HUES6 (cell line): ENCODE results near the gene COL21A1.

Source experiments
- H3K27ac ChIP-seq: 2 replicates; pipeline ENCODE4 v1.7.0; 2013; ENCODE audit warnings: low read depth, mild to moderate bottlenecking, low read length, inconsistent platforms
- H3K27me3 ChIP-seq: 2 replicates; pipeline ENCODE4 v1.6.1; 2013; ENCODE audit warnings: low read length; ENCODE audit not compliant: control insufficient read depth, insufficient read depth
- H3K36me3 ChIP-seq: 2 replicates; pipeline ENCODE4 v1.6.1; 2013; ENCODE audit warnings: low read length; ENCODE audit not compliant: control insufficient read depth, insufficient read depth
- H3K4me1 ChIP-seq: 2 replicates; pipeline ENCODE4 v1.6.1; 2013; ENCODE audit warnings: low read length; ENCODE audit not compliant: control insufficient read depth, insufficient read depth
- H3K4me3 ChIP-seq: 2 replicates; pipeline ENCODE4 v1.5.1; 2013; ENCODE audit warnings: low read depth, low read length
- H3K9ac ChIP-seq: one replicate; pipeline ENCODE4 v1.6.1; 2013; ENCODE audit warnings: mild to moderate bottlenecking, low read length
- H3K9me3 ChIP-seq: 2 replicates; pipeline ENCODE4 v1.6.1; 2013; ENCODE audit warnings: low read depth, low read length; ENCODE audit not compliant: control insufficient read depth, insufficient read depth

The COL21A1 gene

GRCh38 chr6:56246881-56247653, at the start of gene COL21A1:
TSS of gene COL21A1 (minus strand) at chr6:56247580. CDS start at chr6:56182618, 64,962 bp downstream.
- H3K27me3 ChIP-seq, result peaks cover 12% of the 10 kb centered on the region
- H3K4me1 ChIP-seq, result peaks cover 22% of the 10 kb centered on the region
- peak within 1 kb of the TSS; percentile 70 for H3K9ac ChIP-seq
- peak within 1 kb of the TSS; percentile 58 for H3K4me3 ChIP-seq
- no peaks in the 10 kb centered on the region for H3K36me3 ChIP-seq
- no peaks in the 10 kb centered on the region for H3K9me3 ChIP-seq
- peak within 1 kb of the TSS; percentile 37; the same call in 1 of the 2 replicates for H3K27ac ChIP-seq

DNA sequence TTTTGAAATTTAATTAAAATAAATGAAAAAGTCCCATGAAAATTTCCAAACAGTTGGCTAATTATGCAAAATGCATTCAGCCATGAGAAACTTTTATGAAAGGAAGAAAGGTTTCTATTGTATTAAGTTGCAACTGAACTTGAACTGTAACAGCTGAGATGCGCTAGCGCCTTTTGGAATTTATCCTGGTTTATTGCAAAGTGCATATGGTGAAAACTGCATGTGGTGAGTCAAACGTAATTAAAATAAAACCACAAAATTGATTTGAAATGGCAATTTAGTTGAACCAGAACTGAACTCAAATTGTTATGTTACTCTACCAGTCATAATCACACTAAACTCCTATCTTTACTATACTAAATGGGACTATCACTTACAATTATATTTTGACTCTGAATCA, 46.4 kb upstream of the COL21A1 start:
- Histone ChIP-seq H3K27ac (no peak overlapping the region), H3K27me3 (no peaks in the 10 kb centered on the region), H3K36me3 (no peaks in the 10 kb centered on the region), H3K4me1 (no peaks in the 10 kb centered on the region), H3K4me3 (no peak overlapping the region), H3K9me3 (no peaks in the 10 kb centered on the region), H3K9ac (no peak overlapping the region)

DNA sequence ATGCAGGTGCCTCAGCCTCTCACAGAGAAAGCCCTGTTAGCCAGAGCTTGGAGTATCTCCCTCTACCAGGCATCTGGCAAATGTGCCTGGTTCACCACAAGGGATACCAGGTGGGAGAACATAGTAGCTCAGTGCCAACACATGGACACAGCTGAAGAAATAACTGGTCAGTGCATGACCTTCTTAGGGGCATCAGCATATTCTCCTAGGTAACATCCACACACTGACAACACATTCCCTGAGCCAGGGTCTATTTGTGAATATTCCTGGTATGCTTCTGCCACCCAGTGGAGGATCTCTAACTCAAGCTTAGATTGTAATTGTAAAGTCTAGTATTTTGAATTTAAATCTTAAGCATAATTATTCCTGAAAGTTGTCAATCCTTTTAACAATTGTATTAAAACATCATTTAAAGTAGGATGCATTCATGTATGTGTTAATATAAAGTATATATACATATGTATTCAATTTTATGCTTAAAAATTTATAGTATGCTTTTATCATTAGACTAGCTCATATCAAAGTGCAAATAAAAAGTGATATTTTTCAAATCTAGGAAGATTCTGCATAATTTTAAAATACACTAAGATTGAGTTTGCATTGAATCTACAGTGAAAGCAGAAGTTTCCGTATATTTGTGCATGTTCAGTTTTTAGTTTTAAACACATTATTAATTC, 45.3 kb upstream of the COL21A1 start:
- Histone ChIP-seq H3K36me3 (no peaks in the 10 kb centered on the region), H3K9me3 (no peaks in the 10 kb centered on the region), H3K4me3 (no peak overlapping the region), H3K27me3 (no peaks in the 10 kb centered on the region), H3K9ac (no peak overlapping the region), H3K27ac (no peak overlapping the region), H3K4me1 (no peaks in the 10 kb centered on the region)

GRCh38 chr6:56291302-56291917, 44.0 kb upstream of the COL21A1 start:
- Histone ChIP-seq H3K4me1 (no peaks in the 10 kb centered on the region), H3K27ac (no peak overlapping the region), H3K9me3 (no peaks in the 10 kb centered on the region), H3K27me3 (no peaks in the 10 kb centered on the region), H3K4me3 (no peak overlapping the region), H3K9ac (no peak overlapping the region), H3K36me3 (no peaks in the 10 kb centered on the region)

DNA sequence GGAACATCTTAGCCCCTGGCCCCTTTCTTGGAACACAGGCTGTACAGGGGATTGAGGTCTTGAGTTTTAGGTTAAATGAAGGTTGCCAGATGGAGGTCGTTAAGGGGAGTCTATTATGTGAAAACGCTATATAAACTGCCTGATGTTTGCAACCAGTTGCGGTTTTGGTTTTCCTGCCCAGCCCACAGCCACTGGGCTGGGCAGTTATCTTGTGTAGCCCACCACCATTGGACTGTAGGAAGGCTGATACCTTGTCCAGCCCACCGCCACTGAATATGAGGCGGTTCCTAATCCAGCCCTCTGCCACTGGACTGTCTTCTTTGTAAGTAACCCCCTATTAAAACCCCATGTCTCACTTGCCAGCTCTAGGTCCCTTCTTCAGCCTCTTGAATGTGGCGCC, 42.3 kb upstream of the COL21A1 start:
- no peaks in the 10 kb centered on the region for H3K9me3 ChIP-seq

GRCh38 chr6:56288347-56288746, 41.0 kb upstream of the COL21A1 start:
- no peak overlapping the region for H3K9ac ChIP-seq

More for the DNA sequence above, 42.3 kb upstream of the COL21A1 start:
- no peak overlapping the region for H3K27ac ChIP-seq
- H3K9ac ChIP-seq, result no peak overlapping the region
- H3K4me3 ChIP-seq, result no peak overlapping the region
- no peaks in the 10 kb centered on the region for H3K36me3 ChIP-seq
- no peaks in the 10 kb centered on the region for H3K27me3 ChIP-seq
- no peaks in the 10 kb centered on the region for H3K4me1 ChIP-seq

DNA sequence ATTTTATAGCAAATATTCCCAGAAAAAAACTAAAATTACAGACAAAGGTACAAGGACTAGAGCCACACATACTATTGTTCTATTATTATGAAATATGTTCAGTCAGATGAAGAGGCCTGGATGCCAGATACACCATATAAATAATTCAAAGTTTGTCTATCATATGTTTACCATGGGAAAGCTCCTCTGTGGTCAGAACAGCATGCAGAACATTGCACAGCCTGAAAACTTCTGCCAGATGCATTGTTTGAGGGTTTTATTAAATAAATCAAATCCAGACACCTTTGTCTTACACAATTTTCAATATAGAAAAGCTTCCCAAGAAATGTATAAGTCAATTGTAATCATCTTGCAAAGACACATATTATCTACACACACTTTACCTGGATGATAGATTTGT, 35.0 kb upstream of the COL21A1 start:
- Histone ChIP-seq H3K36me3 (no peaks in the 10 kb centered on the region), H3K27ac (no peak overlapping the region), H3K4me1 (peaks cover 8% of the 10 kb centered on the region), H3K4me3 (no peak overlapping the region), H3K27me3 (no peaks in the 10 kb centered on the region), H3K9me3 (no peaks in the 10 kb centered on the region), H3K9ac (no peak overlapping the region)

More at GRCh38 chr6:56288347-56288746, 41.0 kb upstream of the COL21A1 start:
- Histone ChIP-seq H3K36me3 (no peaks in the 10 kb centered on the region), H3K9me3 (no peaks in the 10 kb centered on the region), H3K4me1 (no peaks in the 10 kb centered on the region), H3K4me3 (no peak overlapping the region), H3K27ac (no peak overlapping the region), H3K27me3 (no peaks in the 10 kb centered on the region)

GRCh38 chr6:56280126-56280525, 32.7 kb upstream of the COL21A1 start:
- H3K27ac ChIP-seq, result no peak overlapping the region
- H3K4me1 ChIP-seq, result peaks cover 8% of the 10 kb centered on the region
- H3K27me3 ChIP-seq, result no peaks in the 10 kb centered on the region
- H3K4me3 ChIP-seq, result no peak overlapping the region
- no peak overlapping the region for H3K9ac ChIP-seq
- H3K36me3 ChIP-seq, result no peaks in the 10 kb centered on the region
- H3K9me3 ChIP-seq, result no peaks in the 10 kb centered on the region

- no peaks in the 10 kb centered on the region for H3K36me3 ChIP-seq
- no peak overlapping the region for H3K27ac ChIP-seq
- no peak overlapping the region for H3K9ac ChIP-seq
- H3K4me3 ChIP-seq, result no peak overlapping the region
- peaks cover 2% of the 10 kb centered on the region; the same call in 1 of the 2 replicates for H3K9me3 ChIP-seq
- H3K27me3 ChIP-seq, result no peaks in the 10 kb centered on the region
- peaks cover 8% of the 10 kb centered on the region for H3K4me1 ChIP-seq
Observed at GRCh38 chr6:56279331-56280080, 32.1 kb upstream of the COL21A1 start.

DNA sequence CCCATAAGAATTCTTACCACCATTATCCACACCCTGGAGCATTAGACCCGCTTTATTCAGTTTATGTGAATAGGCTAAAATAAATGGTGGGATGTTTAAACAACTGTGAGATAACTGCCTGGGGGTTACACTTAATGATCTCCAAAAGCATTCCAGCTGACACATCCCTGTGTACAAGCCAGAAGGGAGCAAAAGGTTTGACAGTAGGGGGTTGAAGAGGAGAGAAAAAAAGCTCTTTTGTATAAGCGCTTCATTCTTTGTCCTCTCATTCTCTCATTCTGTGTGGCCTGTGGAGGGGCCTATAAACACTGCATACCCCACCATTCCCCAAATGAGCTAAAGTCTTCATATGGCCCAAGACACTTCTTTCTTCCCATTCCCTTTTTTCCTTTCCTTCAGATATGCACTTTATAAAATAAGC, 30.8 kb upstream of the COL21A1 start:
- peaks cover 5% of the 10 kb centered on the region; the same call in 1 of the 2 replicates for H3K9me3 ChIP-seq
- H3K27ac ChIP-seq, result no peak overlapping the region
- H3K4me3 ChIP-seq, result no peak overlapping the region
- no peaks in the 10 kb centered on the region for H3K27me3 ChIP-seq
- no peak overlapping the region for H3K9ac ChIP-seq
- H3K36me3 ChIP-seq, result no peaks in the 10 kb centered on the region
- H3K4me1 ChIP-seq, result peaks cover 8% of the 10 kb centered on the region
